NCI-H2107 treated with DMSO at 0.1 percent for 48 hours (cell line): ENCODE data around the gene PALD1.
"Not testable (repeated sequence)": the region's sequence is repeated elsewhere in the genome, so short reads cannot be mapped to it uniquely, and the experiment has no call there.

Experiments used
- DNase-seq: peaks from one replicate; lab custom pipeline; 2025; ENCODE audit not compliant: unreplicated experiment; lab: John Stamatoyannopoulos, UW

The PALD1 gene

GRCh38 chr10:70600512-70601395 is 122.2 kb downstream of the PALD1 start:
- no peak for DNase-seq

- no peak for DNase-seq
Observed at GRCh38 chr10:70601746-70602145, 123.2 kb downstream of the PALD1 start.

- DNase-seq = no peak
Observed at GRCh38 chr10:70602665-70603448, 124.3 kb downstream of the PALD1 start, which contains the start of gene PRF1. TSS of gene PRF1 (minus strand) at chr10:70602741. CDS start at chr10:70600902, 1,839 bp downstream.

DNA sequence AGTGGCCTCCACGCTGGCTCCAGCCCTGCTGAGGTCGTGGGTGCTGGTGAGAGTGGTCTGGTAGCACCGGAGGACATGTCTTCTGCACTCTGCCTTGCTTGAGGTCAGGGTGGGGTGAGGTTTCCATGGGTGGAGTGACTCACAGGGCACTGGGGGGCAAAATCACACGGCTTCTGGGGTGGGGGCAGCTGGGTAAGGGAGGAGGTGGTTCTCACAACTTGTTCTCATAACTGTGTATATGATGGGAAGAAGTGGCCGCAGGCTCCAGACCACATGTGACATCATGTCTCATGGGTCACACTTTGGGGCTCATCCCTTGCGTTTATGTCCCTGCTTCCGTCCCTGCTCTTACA is 124.9 kb downstream of the PALD1 start:
- DNase-seq = no peak

GRCh38 chr10:70604106-70604505 is 125.5 kb downstream of the PALD1 start:
- no peak for DNase-seq

GRCh38 chr10:70605161-70605560 is 126.6 kb downstream of the PALD1 start:
- DNase-seq = no peak

GRCh38 chr10:70607936-70608335 is 129.4 kb downstream of the PALD1 start:
- no peak for DNase-seq

DNA sequence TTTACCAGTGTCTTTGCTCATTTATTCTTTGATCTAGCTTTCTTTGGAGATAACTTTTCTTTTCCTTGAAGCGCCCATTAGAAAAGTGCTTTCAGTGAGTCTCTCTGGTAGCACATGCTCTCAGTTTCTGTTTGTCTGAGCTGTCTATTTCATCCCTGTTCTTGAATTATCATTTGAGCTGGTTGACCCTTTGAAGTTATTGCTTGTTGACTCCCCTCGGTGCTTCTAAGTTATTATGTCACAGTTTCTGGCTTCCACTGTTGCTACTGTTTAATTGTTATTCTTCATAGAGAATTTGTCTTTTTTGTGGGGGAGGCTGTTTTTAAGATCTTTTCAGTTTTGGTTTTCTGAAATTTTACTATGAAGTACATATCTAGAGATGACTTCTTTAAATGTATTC is 135.4 kb downstream of the PALD1 start:
- no peak for DNase-seq

GRCh38 chr10:70614364-70614763 is 135.8 kb downstream of the PALD1 start:
- not testable (repeated sequence) for DNase-seq

DNA sequence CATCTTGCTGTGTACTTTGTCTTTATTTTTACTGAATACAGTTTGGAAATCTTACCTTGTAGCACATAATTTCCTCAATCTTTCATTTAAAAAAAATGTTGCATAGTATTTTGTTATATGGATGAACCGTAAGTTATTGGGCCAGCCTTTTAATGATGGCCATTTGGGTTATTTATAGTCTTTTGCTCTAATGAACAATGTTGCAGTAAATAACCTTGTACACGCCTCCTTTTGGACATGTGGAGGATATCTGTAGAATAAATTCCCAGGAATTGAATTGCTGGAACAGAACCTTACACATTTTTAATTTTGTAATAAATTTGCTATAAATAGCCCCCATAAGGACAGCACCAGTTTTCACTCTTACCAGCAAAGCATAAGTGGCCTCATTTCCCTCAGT is 136.6 kb downstream of the PALD1 start:
- no peak for DNase-seq

DNA sequence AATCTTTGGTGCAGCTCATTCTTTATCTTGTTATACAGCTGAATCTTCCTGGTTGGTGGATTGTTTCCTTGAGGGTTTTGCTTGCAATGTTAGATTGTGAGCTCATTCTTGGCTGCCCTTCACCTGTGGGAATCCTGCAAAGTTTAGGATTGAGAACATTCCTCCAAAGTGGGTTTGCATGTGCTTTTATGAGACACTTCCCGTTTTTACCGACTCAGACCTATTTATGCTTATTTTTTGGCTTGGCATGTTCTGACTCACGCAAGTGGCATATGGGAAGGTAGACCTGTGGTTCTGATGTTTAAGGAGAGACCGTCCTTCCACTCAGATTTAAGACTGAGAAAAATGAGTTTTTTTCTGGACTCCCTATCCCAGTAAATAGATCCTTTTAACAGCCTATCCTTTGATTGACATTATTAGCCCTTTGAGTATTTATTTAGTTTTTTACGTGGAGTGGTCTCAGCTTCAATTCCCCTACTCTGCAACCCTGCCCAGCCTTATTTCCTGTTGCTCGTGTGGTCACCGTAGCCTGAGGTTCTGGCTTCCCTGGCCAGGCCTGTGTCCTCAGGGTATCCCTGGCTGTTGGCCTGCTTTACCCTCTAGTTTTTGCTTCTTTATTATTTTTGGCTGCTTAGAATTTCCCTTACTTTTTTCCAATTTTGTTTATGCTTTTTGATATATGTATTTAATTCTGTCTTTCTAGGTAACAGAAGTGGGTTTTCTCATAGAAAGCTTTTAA is 137.4 kb downstream of the PALD1 start:
- DNase-seq = no peak

- DNase-seq = no peak
Observed at GRCh38 chr10:70616761-70617160, 138.2 kb downstream of the PALD1 start.
